Germinal center (tissue), 1 donor: ENCODE results near the gene SMIM36.
"Not testable (repeated sequence)": the region's sequence is repeated elsewhere in the genome, so short reads cannot be mapped to it uniquely, and the experiment has no call there.

Experiments
- DNase-seq: peaks from one replicate; pipeline ENCODE4 v3.0.0; 2012; ENCODE audit warnings: mixed read lengths, low spot score

SMIM36 gene

DNA sequence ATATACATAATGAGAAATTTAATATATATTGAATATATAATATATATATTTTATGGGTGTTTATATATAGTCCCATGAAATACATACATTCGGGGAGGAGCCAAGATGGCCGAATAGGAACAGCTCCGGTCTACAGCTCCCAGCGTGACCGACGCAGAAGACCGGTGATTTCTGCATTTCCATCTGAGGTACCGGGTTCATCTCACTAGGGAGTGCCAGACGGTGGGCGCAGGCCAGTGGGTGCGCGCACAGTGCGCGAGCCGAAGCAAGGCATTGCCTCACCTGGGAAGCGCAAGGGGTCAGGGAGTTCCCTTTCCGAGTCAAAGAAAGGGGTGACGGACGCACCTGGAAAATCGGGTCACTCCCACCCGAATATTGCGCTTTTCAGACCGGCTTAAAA is 9.6 kb downstream of the SMIM36 start:
- DNase-seq = not testable (repeated sequence)

DNA sequence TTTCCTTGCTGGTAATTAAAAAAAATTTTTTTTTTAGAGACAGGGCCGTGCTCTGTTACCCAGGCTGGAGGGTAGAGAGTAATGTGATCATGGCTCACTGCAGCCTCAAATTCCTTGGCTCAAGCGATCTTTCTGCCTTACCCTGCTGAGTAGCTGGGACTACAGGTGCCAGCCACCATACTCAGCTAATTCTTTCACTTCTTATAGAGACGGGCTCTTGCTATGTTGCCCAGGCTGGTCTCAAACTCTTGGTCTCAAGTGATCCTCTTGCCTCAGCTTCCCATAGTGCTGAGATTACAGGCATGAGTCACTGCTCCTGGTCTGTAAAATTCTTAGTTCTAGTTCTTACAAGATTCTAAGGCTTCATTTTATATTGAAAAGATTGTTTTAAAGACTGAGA is 11.1 kb downstream of the SMIM36 start:
- no peak for DNase-seq

DNA sequence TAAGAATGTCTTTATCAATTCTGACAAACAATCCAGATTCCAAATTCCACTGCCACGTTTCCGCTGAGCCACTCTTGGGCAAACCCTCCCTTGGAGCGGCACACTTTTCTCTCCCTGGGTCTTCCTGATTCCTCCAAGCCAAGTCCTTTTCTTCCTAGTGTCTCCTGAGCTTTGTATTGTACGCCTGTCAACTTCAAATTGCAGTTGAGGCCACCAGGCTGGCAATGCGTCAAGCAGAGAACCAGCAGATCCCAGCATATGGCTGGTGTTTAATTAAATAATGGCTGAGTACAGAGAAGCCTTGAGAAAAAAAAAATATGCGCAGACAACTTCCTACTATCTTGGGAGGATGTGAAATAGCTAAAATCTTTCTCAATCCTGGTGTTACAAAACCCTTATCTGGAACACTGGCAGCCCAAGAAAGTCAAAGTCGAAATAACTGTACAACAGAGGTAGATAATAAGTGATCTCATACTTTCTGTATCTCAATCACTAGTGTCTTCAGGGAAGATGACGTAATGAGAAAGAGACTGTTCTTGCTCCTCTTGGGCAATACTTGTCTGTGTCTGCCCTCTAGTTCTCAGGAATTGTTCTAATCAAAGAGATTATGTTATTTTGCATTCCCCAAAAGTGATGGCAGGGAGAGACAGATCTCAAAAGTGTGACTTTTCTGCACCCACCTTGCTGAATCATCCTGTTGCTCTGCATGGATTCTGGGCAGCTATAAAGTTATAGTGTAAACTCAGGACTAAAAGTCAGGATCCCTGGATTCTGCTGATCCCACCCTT is 15.0 kb downstream of the SMIM36 start:
- no peak for DNase-seq

DNA sequence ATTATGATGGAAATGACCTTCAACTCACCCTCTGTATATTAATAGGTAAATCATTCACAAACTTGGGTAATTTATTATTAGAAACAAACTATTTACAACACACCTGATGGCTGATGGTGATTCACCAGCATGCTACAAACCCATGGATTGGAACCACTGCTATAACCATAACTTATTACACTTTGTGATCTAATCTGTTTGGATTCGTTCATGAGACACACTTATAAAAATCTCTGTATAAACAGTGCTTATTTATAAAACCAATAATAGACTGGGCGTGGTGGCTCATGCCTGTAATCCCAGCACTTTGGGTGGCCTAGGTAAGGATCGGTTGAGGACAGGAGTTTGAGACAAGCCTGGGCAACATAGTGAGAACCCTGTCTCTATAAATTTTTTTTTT is 16.0 kb downstream of the SMIM36 start:
- DNase-seq = no peak

DNA sequence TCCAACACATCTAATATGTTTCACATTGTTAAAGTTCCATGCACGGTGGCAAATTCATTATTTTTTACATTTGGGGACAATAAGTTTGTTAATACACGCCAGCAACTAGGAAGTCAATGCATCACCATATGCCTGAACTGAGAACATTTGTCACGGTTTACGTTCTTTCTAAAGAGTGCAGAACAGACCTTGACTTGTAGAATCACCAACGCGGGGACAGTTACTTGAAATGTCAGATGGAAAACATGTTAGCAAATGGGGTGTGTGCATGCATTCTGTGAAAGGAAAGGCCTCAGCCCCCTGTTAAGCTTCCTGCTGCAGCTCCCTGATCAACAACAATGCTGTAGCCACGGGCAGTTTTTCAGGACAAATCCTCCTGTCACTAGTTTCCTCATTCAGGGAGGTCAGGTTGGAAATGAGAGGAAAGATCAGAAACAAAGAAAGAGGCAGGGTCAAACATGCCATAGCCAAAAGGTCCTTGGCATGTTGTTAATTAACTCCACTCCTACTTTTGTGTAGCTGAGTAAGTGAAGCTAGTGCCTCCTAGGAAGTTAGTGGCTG is 18.4 kb downstream of the SMIM36 start:
- DNase-seq = no peak

DNA sequence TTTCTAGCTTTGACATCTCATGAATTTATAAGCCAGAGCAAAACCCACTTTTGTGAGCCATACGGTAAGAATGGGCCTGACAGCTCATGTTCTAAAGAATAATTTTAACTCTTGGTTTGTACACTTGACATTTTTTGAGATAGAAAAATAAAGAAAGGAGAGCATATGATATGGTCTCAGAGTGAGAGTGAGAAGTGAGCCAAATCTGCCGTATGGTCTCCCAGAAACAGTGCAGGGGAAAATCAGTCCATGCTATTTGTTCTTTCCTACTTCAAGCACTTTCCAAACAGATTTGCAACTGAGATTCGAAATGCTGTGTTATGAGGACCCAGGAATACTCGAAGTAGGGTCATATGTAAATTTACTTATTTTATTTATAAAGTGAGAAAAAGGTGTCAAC is 20.9 kb downstream of the SMIM36 start:
- DNase-seq = no peak

DNA sequence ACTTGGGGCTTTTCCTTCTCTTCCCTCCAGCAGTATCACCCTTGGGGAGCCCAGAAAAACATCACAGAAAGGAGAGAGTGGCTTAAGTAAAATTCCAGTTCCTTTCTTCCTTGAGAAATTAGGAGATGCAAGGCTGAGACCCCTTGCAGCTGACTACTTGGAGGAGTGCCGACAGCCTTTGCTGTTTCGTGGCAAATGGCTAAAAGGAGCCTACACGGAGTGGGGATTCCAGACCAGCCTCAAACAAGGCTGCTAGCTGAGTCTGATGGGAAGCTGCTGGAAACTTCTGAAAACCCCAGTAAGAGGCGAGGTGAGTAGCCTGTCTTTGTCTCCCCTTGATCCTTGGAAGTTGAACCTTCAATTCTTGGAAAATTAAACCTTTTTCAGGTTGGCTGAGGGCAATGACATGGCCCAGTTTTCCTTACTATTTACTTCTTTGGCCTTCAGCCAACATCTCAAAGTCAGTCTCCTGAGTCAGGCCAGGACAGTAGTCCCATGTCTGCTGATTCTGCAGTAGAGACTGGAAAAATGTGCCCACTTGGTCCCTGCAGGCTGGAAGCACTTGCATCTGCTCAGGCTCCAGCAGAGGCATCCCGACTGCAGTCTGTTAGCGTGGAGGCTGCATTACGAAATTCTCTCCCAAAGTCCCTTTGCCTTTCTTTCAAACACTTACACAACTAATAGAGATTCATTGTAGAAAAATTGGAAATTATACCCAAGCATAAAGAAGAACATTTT is 23.4 kb downstream of the SMIM36 start:
- DNase-seq = no peak

DNA sequence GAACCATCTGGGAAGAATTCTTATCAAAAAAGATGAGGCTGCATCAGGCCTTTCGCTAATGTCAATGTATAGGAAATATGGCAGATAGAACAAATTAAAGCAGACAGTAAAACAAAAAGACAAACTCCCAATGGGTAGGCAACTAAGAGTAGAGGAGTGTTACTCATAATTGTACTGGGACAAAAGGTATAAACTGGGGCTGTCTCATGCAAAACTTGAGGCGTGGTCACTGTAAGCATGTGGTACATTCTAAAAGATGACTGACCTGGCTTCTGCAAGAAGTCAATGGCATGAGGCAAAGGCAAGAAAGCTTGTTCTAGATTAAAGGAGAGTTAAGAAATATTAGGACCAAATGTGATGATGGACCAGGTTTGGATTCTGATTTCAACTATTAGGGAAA is 26.7 kb downstream of the SMIM36 start:
- no peak for DNase-seq

DNA sequence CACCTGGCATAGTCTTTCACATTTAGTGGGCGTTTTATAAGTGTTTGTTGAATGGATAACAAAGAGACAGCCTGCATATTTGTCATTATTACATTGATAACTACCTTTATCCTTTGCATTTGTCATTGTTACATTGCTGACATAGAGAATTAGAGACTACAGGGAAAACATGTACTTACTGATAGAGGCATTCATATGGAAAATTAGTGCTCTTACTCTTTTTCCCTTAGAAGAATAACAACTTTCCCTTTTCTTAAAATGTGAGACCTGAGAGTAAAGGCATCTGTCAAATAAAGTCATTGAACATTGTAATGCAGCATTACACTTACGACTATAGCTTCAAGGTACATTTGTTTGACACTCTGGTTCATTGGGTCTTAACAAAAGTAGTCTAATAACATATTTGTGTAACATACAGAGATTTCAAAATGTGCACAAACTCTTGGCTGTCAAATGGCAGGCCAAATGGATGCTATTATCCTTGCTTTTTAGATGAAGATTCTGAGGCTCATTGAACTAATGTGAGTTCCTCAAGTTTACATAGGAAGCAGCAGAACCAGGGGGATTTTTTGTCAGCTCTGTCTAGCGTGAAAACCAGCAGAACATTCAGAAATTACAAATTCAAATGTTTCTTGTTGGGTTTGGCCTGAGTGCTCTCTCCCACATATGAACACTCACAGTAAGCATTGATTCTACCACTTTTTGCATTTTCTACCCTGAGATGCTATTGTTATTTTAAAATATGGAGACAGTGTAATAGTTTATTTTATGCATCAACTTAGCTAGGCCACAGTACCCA is 28.5 kb downstream of the SMIM36 start:
- no peak for DNase-seq

DNA sequence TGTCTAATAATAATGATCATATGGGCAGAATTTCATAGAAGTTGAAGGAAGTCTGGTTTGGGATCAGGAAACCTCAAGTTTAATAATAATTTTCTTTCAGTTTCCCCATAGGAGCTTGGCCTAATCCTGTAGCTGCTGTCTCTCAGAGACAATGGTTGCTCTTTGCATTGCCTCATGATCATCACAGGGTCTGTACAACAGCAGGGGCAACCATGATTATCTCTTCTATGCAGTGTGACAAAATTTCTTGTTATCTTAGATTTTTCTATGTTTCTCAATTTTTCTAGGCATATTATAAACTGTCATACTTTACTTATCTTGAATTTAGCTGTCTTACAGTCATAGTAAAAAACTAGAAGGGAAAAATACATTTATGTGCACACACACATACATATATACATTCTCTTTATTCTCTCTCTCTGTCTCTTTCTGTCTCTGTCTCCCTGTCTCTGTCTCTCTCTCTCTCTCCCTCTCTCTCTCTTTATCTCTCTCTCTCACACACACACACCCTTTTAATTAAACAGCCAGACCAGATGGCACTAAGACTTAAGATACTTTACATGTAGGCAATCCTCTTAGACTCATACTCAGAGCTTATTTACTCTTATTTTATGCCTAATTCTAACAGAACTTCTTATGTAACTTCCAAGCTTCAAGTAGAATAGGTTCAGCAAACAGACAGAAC is 30.5 kb downstream of the SMIM36 start:
- DNase-seq = no peak

DNA sequence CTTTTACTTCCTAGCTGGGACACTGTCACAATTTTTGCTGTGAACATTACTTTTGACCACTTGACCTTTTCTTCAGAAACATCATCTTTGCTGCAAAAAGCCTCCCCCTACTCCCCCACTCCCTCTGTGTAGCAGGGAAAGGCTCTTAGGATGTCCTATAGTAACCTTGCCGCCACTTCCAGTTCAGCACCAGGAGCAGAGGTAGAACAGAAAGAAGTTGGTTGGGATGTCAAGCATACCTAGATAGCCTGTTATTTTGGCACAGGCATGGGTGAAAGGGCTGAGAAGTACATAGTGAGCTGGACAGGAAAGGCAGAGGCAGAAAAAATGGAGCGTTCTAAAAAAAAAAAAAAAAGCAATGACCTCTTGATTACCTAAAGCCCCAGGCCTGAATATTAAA is 31.3 kb downstream of the SMIM36 start:
- DNase-seq = no peak

DNA sequence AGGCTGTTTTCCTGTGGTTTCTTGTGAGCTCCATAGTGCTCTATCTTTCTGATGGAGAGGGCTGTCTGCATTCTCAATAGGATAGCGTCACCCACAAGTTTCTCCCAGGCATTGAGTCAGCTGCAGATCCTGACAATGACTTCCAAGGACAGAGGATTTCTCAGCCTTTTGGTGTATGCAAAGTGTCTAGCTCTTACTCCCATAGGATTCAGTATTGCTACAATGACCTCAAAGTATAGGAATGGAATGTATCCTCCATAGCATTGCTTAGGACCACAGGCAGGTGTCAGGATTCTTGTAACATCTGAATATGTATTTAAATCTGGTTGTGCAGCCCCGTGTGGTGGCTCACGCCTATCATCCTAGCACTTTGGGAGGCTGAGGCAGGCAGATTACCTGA is 32.3 kb downstream of the SMIM36 start:
- DNase-seq = no peak

DNA sequence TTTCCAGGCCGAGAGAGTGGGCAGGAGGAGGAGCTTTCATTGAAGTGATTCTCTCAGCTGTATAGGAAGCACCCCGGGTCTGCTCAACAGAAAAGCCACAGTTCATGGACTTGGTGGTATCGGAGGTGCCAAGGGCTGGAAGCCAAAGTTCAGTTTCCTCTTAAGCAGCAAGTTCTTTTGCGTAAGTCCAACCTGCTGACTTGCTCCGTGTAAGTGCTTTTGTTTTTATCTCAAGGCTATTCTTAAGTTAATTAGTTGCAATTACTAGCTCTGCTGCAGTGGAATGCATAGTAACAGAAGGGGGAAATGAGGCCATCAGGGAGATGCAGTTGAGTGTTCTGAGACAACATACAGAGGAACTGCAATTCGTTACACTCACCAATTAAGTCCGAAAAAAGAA is 44.6 kb downstream of the SMIM36 start:
- DNase-seq = peak; percentile 42

DNA sequence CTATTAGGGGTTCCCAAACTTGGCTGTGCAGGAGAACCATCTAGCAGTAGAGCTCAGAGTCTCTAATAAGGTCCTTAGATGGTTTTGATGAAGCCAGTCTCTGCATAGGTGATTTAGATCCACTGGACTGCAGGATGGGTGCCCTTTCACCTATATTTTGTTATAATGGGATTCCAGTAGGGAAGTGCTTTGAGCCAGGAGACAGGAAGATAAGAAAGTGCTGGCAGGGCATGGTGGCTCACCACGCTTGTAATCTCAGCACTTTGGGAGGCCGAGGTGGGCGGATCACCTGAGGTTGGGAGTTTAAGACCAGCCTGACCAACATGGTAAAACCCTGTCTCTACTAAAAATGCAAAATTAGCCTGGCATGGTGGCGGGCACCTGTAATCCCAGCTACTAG is 45.5 kb downstream of the SMIM36 start:
- not testable (repeated sequence) for DNase-seq

DNA sequence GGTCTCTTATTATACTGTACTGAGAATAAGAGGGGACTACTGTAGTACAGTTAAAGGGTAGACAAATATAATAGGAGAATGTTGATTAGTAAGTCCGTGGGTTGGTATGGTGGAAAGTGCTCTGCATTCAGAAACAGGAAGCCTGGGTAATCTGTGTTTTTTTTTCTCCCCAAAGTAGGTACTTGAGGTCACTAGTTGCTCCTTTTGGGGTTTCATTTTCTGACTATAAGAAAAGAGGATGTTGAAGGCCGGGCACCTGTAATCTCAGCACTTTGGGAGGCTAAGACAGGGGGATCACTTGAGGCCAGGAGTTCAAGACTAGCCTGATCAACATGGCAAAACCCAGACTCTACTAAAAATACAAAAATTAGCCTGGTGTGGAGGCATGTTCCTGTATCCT is 47.7 kb downstream of the SMIM36 start:
- DNase-seq = peak; percentile 15

DNA sequence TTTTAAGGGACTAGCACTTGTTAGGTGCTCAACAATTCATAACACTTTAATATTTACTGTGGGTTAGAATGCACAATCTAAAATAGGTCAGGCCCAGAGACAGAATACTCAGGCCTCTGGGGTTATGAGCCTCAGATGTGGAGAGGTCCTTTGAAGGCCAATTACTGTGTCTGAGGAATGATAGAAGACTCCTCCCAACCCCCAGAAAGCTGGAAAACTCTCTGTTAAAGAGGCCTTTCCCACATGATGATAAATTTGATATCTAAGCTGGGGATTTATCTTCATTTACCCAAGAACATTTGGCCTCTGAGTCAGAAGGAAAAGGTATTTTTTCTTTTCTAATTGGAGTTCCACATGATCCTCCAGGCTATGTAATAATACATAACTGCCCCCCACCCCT is 48.5 kb downstream of the SMIM36 start:
- no peak for DNase-seq

DNA sequence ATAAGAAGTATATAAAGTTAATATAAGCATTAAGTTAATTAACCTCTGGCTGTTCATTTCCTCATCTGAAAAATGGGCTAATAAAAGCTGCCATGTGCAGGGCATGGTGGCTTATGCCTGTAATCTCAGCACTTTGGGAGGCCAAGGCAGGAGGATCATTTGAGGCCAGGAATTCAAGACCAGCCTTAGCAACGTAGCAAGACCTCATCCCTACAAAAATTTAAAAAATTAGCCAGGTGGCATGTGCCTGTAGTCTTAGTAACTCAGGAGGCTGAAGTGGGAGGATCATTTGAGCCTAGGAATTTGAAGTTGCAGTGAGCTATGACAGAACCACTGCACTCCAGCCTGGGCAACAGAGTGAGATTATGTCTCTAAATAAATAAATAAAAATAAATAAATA is 49.0 kb downstream of the SMIM36 start:
- DNase-seq = no peak

DNA sequence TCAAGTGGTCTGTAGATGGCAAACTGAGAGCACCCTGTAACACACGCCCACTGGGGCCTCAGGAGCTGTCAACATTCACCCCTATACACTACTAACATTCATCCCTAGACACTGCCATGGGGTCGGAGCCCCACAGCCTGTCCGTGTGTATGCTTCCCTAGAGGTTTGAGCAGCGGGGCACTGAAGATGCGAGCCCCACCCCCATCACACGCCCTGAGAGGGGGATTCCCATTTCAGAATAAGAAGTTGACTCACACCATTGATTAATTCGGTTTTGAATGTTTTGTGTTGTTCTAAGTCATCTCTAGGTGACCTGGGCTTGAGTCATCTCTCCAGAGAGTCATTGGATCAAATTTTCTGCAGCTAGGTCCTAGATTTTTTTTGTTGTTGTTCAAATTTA is 52.3 kb downstream of the SMIM36 start:
- no peak for DNase-seq

DNA sequence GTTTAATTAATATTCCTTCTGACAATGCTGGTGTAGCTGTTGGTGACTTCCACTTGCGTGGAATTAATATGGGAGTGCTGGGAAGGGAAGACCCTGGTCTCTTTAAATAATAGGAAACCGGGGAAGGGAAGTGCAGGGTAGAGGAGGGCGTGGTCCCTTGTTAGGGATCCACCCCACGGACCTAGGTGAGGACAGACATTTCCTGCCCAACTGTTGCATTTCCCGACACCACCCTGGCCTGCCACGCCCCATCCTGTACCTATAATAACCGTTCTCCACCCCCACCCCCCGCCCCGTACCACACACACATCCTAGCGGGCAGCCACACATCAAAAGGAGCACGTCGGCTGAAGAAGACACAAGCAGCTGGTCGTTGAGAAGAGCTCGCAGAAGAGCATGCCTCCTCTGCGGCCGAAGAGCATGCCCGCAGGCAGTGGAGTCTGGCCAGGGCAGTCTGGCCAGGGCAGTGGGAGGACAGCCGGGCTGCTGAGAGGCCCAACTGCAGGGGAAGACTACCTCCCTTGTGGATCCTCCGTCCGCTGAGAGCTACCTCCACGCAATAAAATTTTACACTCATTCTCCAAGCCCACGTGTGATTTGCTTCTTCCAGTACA is 52.9 kb downstream of the SMIM36 start:
- DNase-seq = no peak

DNA sequence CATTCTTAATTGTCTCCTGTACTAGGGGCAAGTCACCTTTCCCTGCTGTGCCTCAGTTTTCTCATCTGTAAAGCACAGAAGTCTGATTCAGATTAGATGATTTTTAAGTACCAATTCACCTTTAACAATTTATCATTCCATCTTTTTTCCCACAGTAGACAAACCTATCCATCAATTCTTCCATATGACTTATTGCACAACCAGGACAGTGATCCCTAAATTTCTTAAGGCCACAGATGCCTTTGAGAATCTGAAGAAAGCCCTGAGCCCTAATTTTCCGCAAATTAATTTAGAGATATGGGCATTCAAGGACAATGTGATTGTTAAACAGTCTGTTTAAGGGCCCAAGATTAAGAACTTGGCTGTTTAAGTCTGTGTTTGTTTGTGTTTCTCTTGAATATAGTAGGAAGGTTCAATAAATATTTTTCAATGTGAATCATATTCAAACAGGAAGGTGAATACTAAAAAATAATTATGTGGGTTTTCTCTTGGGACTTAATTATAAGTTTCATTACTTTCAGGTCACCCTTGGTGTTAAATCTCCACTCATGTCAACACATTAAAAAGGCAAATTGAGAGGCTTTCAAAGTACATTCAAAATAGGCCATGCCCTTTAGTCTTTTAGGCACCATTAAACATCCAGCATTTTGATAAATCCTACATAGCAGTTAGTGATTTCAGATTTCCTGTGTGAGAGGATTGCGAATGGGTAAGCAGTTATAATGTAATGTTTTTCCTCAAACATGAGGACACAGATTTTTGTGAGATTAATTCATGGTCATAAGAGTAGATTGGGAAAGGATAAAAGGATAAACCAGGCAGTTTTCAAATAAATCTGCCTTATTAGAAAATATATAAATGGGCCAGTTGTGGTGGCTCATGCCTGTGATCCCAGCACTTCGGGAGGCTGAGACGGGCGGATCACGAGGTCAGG is 54.7 kb downstream of the SMIM36 start:
- no peak for DNase-seq
